ENCODE data around the gene UBAC2.

GRCh38 chr13:99251921-99252320, 51.3 kb downstream of the UBAC2 start:
- TF ChIP-seq CTCF (conservative IDR thresholded peaks at IDR 0.05; ENCODE audit: low read depth, low read length) = no peak
- TF ChIP-seq USF2 (IDR thresholded peaks at IDR 0.05; ENCODE audit: low read depth, low read length) = no peak
- no peak for TF ChIP-seq MAFK (IDR thresholded peaks at IDR 0.05; ENCODE audit: low read depth, low read length)
- TF ChIP-seq RAD21 (IDR thresholded peaks at IDR 0.05; ENCODE audit: low read length) = no peak
- TF ChIP-seq RFX5 (IDR thresholded peaks at IDR 0.05; ENCODE audit: low read depth, low read length) = no peak
- no peak for TF ChIP-seq CEBPB (IDR thresholded peaks at IDR 0.05; ENCODE audit: low read depth, low read length)

Measured in IMR-90 (cell line).